Caco-2 (cell line): ENCODE results near the gene TOP2B. TPM values are rescaled to one million over a fixed set of nuclear protein-coding genes. Genes with fewer than 3 reads are reported as not detected.

Experiments used
- BruUV-seq: library from RNA; stranded (reverse); fragments of 400-500 nt; replicated peaks from 2 replicates; lab custom pipeline; 2021; lab: Mats Ljungman, UMichigan
- CTCF ChIA-PET: fragments of 300-600 bp; sonication (Branson Sonifier 250); formaldehyde crosslinking; loops from one replicate; lab custom pipeline; 2022; ENCODE audit warnings: antibody characterized with exemption; lab: Charles Lee
- POLR2A ChIA-PET: fragments of 300-600 bp; sonication (Branson Sonifier 250); formaldehyde crosslinking; loops from one replicate; lab custom pipeline; 2022; ENCODE audit warnings: antibody characterized with exemption; lab: Charles Lee
- DNase-seq, 2 experiments: peaks; one replicate each; pipeline versions ENCODE4 v3.0.0 to v3.0.0-alpha.2; 2020 to 2022
- H3K27me3 ChIP-seq: replicated peaks from 2 replicates; pipeline ENCODE4 v1.6.0; 2011; ENCODE audit warnings: low read length; ENCODE audit not compliant: control insufficient read depth, insufficient read depth
- H3K36me3 ChIP-seq: 2 replicates; pipeline ENCODE4 v1.5.1; 2011; ENCODE audit warnings: low read length; ENCODE audit not compliant: control insufficient read depth, insufficient read depth
- H3K4me1 ChIP-seq: fragments of 250-450 bp; sonication (Bioruptor Pico); 2 replicates; pipeline ENCODE4 v1.5.1; 2020; ENCODE audit warnings: mild to moderate bottlenecking
- H3K4me3 ChIP-seq: 2 replicates; pipeline ENCODE4 v1.5.1; 2011; ENCODE audit warnings: low read depth, mild to moderate bottlenecking, control low read depth, low read length
- H3K9me3 ChIP-seq: fragments of 250-450 bp; sonication (Bioruptor Pico); 2 replicates; pipeline ENCODE4 v1.5.1; 2020; ENCODE audit warnings: mild to moderate bottlenecking, moderate library complexity
- H3K27ac Mint-ChIP-seq: one replicate; pipeline ENCODE4 v1.8.0; 2022; ENCODE audit warnings: mixed read lengths; ENCODE audit not compliant: unreplicated experiment
- H3K27me3 Mint-ChIP-seq: one replicate; pipeline ENCODE4 v1.8.0; 2022; ENCODE audit warnings: mixed read lengths; ENCODE audit not compliant: insufficient read depth, unreplicated experiment
- H3K36me3 Mint-ChIP-seq: one replicate; pipeline ENCODE4 v1.8.0; 2022; ENCODE audit warnings: mild to moderate bottlenecking, mixed read lengths; ENCODE audit not compliant: insufficient read depth, unreplicated experiment
- H3K4me1 Mint-ChIP-seq: one replicate; pipeline ENCODE4 v1.8.0; 2022; ENCODE audit warnings: low read depth, mixed read lengths; ENCODE audit not compliant: unreplicated experiment
- H3K4me3 Mint-ChIP-seq: one replicate; pipeline ENCODE4 v1.8.0; 2022; ENCODE audit warnings: mild to moderate bottlenecking, moderate library complexity, mixed read lengths; ENCODE audit not compliant: unreplicated experiment
- H3K9me3 Mint-ChIP-seq: one replicate; pipeline ENCODE4 v1.8.0; 2022; ENCODE audit warnings: mixed read lengths; ENCODE audit not compliant: unreplicated experiment
- intact Hi-C: fragments of 100-400 bp; cut with micrococcal nuclease; formaldehyde crosslinking; loops from one replicate; pipeline ENCODE4 v1.10.0; 2022; ENCODE audit not compliant: unreplicated experiment
- total RNA-seq: library from RNA; stranded (reverse); gene quantifications from 2 replicates; pipeline ENCODE4 v1.2.3, GENCODE V29; 2022
- TF ChIP-seq, protein P1 (sequence below), 2 experiments: fragments of 200-600 bp in 1 of 2; IDR thresholded peaks; 1 replicate in 1 of 2; 2 replicates in 1 of 2; pipeline versions ENCODE4 v1.5.1 to v1.8.0; 2011 to 2022; ENCODE audit warnings: antibody characterized with exemption in 1 of 2, control low read depth in 1 of 2, inconsistent platforms in 1 of 2, low read depth in 1 of 2, low read length in 1 of 2, mild to moderate bottlenecking in 1 of 2, moderate library complexity in 1 of 2; ENCODE audit not compliant: insufficient read depth in 1 of 2, severe bottlenecking in 1 of 2, unreplicated experiment in 1 of 2

Gene TOP2B
- total RNA-seq, 1 experiment from 2014 or later, result 83.1 TPM

DNA sequence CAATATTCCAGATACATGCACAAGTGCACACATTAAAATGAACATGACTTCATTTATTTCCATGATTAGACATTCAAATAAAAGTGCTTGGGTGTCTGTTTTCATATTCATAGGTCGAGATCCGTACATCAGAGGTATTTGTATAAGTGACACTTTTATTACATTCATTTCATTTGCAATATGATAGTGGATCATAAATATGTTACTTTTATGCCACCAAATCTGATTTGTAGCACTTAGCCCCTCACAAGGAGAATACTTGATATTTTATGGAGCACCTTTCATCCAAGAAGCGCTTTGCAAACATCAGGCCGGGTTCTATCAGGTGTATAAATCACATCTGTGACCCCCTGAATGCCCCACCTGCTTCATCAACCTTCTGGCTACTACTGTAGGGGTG lies 100.6 kb downstream of the TOP2B start:
- POLR2A ChIA-PET, result no interaction called here
- no TSS peak for BruUV-seq
- Mint-ChIP-seq H3K4me3 (no peak overlapping the region), H3K27ac (no peak overlapping the region), H3K9me3 (no peaks in the 10 kb centered on the region), H3K27me3 (no peaks in the 10 kb centered on the region), H3K36me3 (no peaks in the 10 kb centered on the region), H3K4me1 (no peaks in the 10 kb centered on the region)
- H3K27me3 ChIP-seq, result no peaks in the 10 kb centered on the region
- no peak overlapping the region for H3K4me3 ChIP-seq
- DNase-seq, result no peak
- CTCF ChIA-PET, result no interaction called here
- intact Hi-C loops, result no loop called here
- TF ChIP-seq, protein P1, sequence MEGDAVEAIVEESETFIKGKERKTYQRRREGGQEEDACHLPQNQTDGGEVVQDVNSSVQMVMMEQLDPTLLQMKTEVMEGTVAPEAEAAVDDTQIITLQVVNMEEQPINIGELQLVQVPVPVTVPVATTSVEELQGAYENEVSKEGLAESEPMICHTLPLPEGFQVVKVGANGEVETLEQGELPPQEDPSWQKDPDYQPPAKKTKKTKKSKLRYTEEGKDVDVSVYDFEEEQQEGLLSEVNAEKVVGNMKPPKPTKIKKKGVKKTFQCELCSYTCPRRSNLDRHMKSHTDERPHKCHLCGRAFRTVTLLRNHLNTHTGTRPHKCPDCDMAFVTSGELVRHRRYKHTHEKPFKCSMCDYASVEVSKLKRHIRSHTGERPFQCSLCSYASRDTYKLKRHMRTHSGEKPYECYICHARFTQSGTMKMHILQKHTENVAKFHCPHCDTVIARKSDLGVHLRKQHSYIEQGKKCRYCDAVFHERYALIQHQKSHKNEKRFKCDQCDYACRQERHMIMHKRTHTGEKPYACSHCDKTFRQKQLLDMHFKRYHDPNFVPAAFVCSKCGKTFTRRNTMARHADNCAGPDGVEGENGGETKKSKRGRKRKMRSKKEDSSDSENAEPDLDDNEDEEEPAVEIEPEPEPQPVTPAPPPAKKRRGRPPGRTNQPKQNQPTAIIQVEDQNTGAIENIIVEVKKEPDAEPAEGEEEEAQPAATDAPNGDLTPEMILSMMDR (IDR thresholded peaks at IDR 0.05; ENCODE audit: insufficient read depth in 1 of 2, low read depth in 1 of 2, low read length in 1 of 2, severe bottlenecking in 1 of 2, unreplicated experiment in 1 of 2), result no peak
- no peaks in the 10 kb centered on the region for H3K36me3 ChIP-seq
- H3K9me3 ChIP-seq, result no peaks in the 10 kb centered on the region
- no peaks in the 10 kb centered on the region for H3K4me1 ChIP-seq

GRCh38 chr3:25563601-25564000 lies 101.1 kb downstream of the TOP2B start:
- Mint-ChIP-seq H3K4me3 (no peak overlapping the region), H3K27me3 (no peaks in the 10 kb centered on the region), H3K9me3 (no peaks in the 10 kb centered on the region), H3K4me1 (no peaks in the 10 kb centered on the region), H3K27ac (no peak overlapping the region), H3K36me3 (no peaks in the 10 kb centered on the region)
- H3K4me3 ChIP-seq, result no peak overlapping the region
- H3K4me1 ChIP-seq, result no peaks in the 10 kb centered on the region
- no peak for DNase-seq
- no peaks in the 10 kb centered on the region for H3K27me3 ChIP-seq
- H3K9me3 ChIP-seq, result no peaks in the 10 kb centered on the region
- ChIA-PET CTCF (no interaction called here), POLR2A (no interaction called here)
- no TSS peak for BruUV-seq
- intact Hi-C loops, result no loop called here
- no peaks in the 10 kb centered on the region for H3K36me3 ChIP-seq
- TF ChIP-seq, protein P1 (IDR thresholded peaks at IDR 0.05; ENCODE audit: insufficient read depth in 1 of 2, low read depth in 1 of 2, low read length in 1 of 2, severe bottlenecking in 1 of 2, unreplicated experiment in 1 of 2), result no peak

GRCh38 chr3:25558796-25559195 lies 105.9 kb downstream of the TOP2B start:
- Mint-ChIP-seq H3K4me3 (no peak overlapping the region), H3K4me1 (no peaks in the 10 kb centered on the region)

More at GRCh38 chr3:25558796-25559195, 105.9 kb downstream of the TOP2B start:
- no peaks in the 10 kb centered on the region for H3K27me3 Mint-ChIP-seq
- BruUV-seq, result no TSS peak
- ChIA-PET POLR2A (no interaction called here), CTCF (no interaction called here)
- Histone ChIP-seq H3K4me1 (no peaks in the 10 kb centered on the region), H3K9me3 (no peaks in the 10 kb centered on the region), H3K36me3 (no peaks in the 10 kb centered on the region), H3K27me3 (no peaks in the 10 kb centered on the region), H3K4me3 (no peak overlapping the region)
- intact Hi-C loops, result no loop called here
- no peak for DNase-seq
- no peaks in the 10 kb centered on the region for H3K36me3 Mint-ChIP-seq
- H3K9me3 Mint-ChIP-seq, result no peaks in the 10 kb centered on the region
- H3K27ac Mint-ChIP-seq, result no peak overlapping the region
- TF ChIP-seq, protein P1 (IDR thresholded peaks at IDR 0.05; ENCODE audit: insufficient read depth in 1 of 2, low read depth in 1 of 2, low read length in 1 of 2, severe bottlenecking in 1 of 2, unreplicated experiment in 1 of 2), result no peak
